HEK293 (cell line): ENCODE data around the gene CACNA1B.

Experiments used
- CTCF ChIA-PET: fragments of 350-600 bp; formaldehyde crosslinking; extraction: SDS; loops from one replicate; lab custom pipeline; 2021; ENCODE audit warnings: antibody characterized with exemption; lab: Yijun Ruan, JAX
- POLR2A ChIA-PET: fragments of 300-600 bp; formaldehyde crosslinking; extraction: SDS; loops from one replicate; lab custom pipeline; 2020; ENCODE audit warnings: antibody characterized with exemption, inconsistent platforms; lab: Yijun Ruan, JAX
- H3K27ac ChIP-seq: fragments of 200-500 bp; sonication (Bioruptor generic); 2 replicates; pipeline ENCODE4 v1.5.1; 2014; ENCODE audit warnings: low read depth, low read length, control low read depth, inconsistent platforms; ENCODE audit errors: extremely low read depth
- H3K36me3 ChIP-seq, 2 experiments: fragments of 200-500 bp in 1 of 2; sonication (Bioruptor generic) in 1 of 2; 1 replicate in 1 of 2; 2 replicates in 1 of 2; pipeline ENCODE4 v1.5.1; 2014 to 2017; ENCODE audit warnings: inconsistent platforms in 2 of 2, low read length in 2 of 2; ENCODE audit not compliant: control insufficient read depth in 2 of 2, insufficient read depth in 1 of 2
- H3K4me1 ChIP-seq: fragments of 200-500 bp; sonication (Bioruptor generic); 2 replicates; pipeline ENCODE4 v1.5.1; 2014; ENCODE audit warnings: mild to moderate bottlenecking, low read length, inconsistent platforms; ENCODE audit not compliant: control insufficient read depth, insufficient read depth
- H3K4me3 ChIP-seq: 2 replicates; pipeline ENCODE4 v1.5.1; 2011; ENCODE audit warnings: low read depth, mild to moderate bottlenecking, control low read depth, low read length, moderate library complexity
- H3K9me3 ChIP-seq: fragments of 200-500 bp; sonication (Bioruptor generic); 2 replicates; pipeline ENCODE4 v1.5.1; 2014; ENCODE audit warnings: low read depth, low read length, inconsistent platforms; ENCODE audit not compliant: control insufficient read depth, insufficient read depth
- KLF1 ChIP-seq: fragments of 450-650 bp; formaldehyde crosslinking; IDR thresholded peaks from 2 replicates; pipeline ENCODE4 v1.5.1; 2016; ENCODE audit warnings: missing biosample characterization, missing genetic modification characterization
- KLF8 ChIP-seq: fragments of 450-650 bp; formaldehyde crosslinking; IDR thresholded peaks from 2 replicates; pipeline ENCODE4 v1.5.1; 2016; ENCODE audit warnings: missing biosample characterization, missing genetic modification characterization
- ZFP37 ChIP-seq: fragments of 450-650 bp; formaldehyde crosslinking; IDR thresholded peaks from 2 replicates; pipeline ENCODE4 v1.5.1; 2016; ENCODE audit warnings: missing biosample characterization, missing genetic modification characterization
- ZNF18 ChIP-seq: fragments of 450-650 bp; formaldehyde crosslinking; IDR thresholded peaks from 2 replicates; pipeline ENCODE4 v1.5.1; 2016; ENCODE audit warnings: missing biosample characterization, missing genetic modification characterization
- ZNF350 ChIP-seq: fragments of 450-650 bp; formaldehyde crosslinking; IDR thresholded peaks from 2 replicates; pipeline ENCODE4 v1.5.0; 2017; ENCODE audit warnings: missing biosample characterization, mild to moderate bottlenecking, missing genetic modification characterization
- ZNF426 ChIP-seq: fragments of 450-650 bp; formaldehyde crosslinking; IDR thresholded peaks from 2 replicates; pipeline ENCODE4 v1.5.1; 2017; ENCODE audit warnings: missing biosample characterization, missing genetic modification characterization, mild to moderate bottlenecking, inconsistent platforms, moderate library complexity
- ZNF473 ChIP-seq: fragments of 450-650 bp; formaldehyde crosslinking; IDR thresholded peaks from 2 replicates; pipeline ENCODE4 v1.5.1; 2017; ENCODE audit warnings: missing biosample characterization, missing genetic modification characterization
- ZNF514 ChIP-seq: fragments of 450-650 bp; formaldehyde crosslinking; IDR thresholded peaks from 2 replicates; pipeline ENCODE4 v1.5.1; 2016; ENCODE audit warnings: missing biosample characterization, missing genetic modification characterization
- ZNF585B ChIP-seq: fragments of 450-650 bp; formaldehyde crosslinking; IDR thresholded peaks from 2 replicates; pipeline ENCODE4 v1.5.1; 2016; ENCODE audit warnings: missing biosample characterization, missing genetic modification characterization
- ZNF621 ChIP-seq: fragments of 450-650 bp; formaldehyde crosslinking; IDR thresholded peaks from 2 replicates; pipeline ENCODE4 v1.5.1; 2017; ENCODE audit warnings: missing biosample characterization, missing genetic modification characterization
- ZSCAN18 ChIP-seq: fragments of 450-650 bp; formaldehyde crosslinking; IDR thresholded peaks from 2 replicates; pipeline ENCODE4 v1.5.1; 2016; ENCODE audit warnings: missing biosample characterization, missing genetic modification characterization
- TF ChIP-seq, protein P1 (sequence below): fragments of 450-650 bp; formaldehyde crosslinking; IDR thresholded peaks from 2 replicates; pipeline ENCODE4 v1.5.1; 2016; ENCODE audit warnings: missing biosample characterization, missing genetic modification characterization, low read depth
- TF ChIP-seq, protein P2 (sequence below): fragments of 450-650 bp; formaldehyde crosslinking; IDR thresholded peaks from 2 replicates; pipeline ENCODE4 v1.5.1; 2016; ENCODE audit warnings: missing biosample characterization, missing genetic modification characterization

CACNA1B gene

GRCh38 chr9:138114501-138115245, 237.1 kb downstream of the CACNA1B start (continued):
- TF ChIP-seq, protein P1, sequence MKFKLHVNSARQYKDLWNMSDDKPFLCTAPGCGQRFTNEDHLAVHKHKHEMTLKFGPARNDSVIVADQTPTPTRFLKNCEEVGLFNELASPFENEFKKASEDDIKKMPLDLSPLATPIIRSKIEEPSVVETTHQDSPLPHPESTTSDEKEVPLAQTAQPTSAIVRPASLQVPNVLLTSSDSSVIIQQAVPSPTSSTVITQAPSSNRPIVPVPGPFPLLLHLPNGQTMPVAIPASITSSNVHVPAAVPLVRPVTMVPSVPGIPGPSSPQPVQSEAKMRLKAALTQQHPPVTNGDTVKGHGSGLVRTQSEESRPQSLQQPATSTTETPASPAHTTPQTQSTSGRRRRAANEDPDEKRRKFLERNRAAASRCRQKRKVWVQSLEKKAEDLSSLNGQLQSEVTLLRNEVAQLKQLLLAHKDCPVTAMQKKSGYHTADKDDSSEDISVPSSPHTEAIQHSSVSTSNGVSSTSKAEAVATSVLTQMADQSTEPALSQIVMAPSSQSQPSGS, result no peak
- TF ChIP-seq ZNF426 (tag by site-specific recombination) (no peak), KLF1 (tag by site-specific recombination) (no peak), ZNF350 (tag by site-specific recombination) (no peak), ZNF18 (no peak), ZNF473 (tag by site-specific recombination) (no peak), ZNF621 (tag by site-specific recombination) (no peak)

- POLR2A ChIA-PET, result no interaction called here
- Histone ChIP-seq H3K36me3 (no peaks in the 10 kb centered on the region), H3K4me1 (no peaks in the 10 kb centered on the region), H3K4me3 (no peak overlapping the region), H3K9me3 (no peaks in the 10 kb centered on the region), H3K27ac (no peak overlapping the region)
- TF ChIP-seq KLF8 (tag by site-specific recombination) (no peak), ZSCAN18 (tag by site-specific recombination) (no peak), ZNF585B (tag by site-specific recombination) (no peak), ZNF514 (tag by site-specific recombination) (no peak)
- TF ChIP-seq, protein P2, sequence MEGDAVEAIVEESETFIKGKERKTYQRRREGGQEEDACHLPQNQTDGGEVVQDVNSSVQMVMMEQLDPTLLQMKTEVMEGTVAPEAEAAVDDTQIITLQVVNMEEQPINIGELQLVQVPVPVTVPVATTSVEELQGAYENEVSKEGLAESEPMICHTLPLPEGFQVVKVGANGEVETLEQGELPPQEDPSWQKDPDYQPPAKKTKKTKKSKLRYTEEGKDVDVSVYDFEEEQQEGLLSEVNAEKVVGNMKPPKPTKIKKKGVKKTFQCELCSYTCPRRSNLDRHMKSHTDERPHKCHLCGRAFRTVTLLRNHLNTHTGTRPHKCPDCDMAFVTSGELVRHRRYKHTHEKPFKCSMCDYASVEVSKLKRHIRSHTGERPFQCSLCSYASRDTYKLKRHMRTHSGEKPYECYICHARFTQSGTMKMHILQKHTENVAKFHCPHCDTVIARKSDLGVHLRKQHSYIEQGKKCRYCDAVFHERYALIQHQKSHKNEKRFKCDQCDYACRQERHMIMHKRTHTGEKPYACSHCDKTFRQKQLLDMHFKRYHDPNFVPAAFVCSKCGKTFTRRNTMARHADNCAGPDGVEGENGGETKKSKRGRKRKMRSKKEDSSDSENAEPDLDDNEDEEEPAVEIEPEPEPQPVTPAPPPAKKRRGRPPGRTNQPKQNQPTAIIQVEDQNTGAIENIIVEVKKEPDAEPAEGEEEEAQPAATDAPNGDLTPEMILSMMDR (tag by site-specific recombination), result no peak
- CTCF ChIA-PET, result interaction anchor here (0.5 kb wide), 1 partner anchor 33 kb away, joined by 3 read pairs; no protein-coding TSS in a partner anchor
Measured at GRCh38 chr9:138115506-138115905, 237.9 kb downstream of the CACNA1B start.

DNA sequence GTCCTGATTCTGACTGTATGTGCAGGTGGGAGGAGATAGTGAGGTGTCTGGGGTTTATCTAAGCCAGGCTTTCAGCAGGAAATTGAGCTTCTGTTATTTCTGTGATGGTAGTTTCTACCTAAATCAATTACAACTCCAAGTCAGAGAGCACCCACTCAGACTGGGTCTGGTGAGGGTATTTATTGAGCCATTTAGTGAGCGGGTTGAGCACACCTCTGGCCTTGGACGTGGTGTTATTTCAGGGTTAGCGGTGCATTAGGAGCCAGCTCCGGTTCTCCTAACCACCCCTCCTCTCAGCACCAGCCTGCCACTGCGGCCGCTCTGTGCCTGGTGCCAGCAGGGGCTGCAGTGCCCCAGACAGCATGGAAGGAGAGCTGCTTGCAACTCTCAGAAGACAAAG, 238.9 kb downstream of the CACNA1B start:
- POLR2A ChIA-PET, result no interaction called here

More for the DNA sequence above, 238.9 kb downstream of the CACNA1B start:
- no peaks in the 10 kb centered on the region for H3K9me3 ChIP-seq
- no peak overlapping the region for H3K4me3 ChIP-seq
- H3K36me3 ChIP-seq, result no peaks in the 10 kb centered on the region
- H3K27ac ChIP-seq, result no peak overlapping the region
- TF ChIP-seq KLF1 (tag by site-specific recombination), result no peak
- no peak for TF ChIP-seq ZFP37 (tag by site-specific recombination)
- TF ChIP-seq, all 188 proteins: peak for 0
- CTCF ChIA-PET, result interaction anchor here (0.7 to 1.0 kb wide), 3 partner anchors 451 to 535 kb away, joined by 3 to 4 read pairs (median 3); no protein-coding TSS in a partner anchor
- H3K4me1 ChIP-seq, result no peaks in the 10 kb centered on the region
